Stimulated activated naive B cell treated with anti-CD40 and anti-IgM and Interleukin-4, amounts not matched to agents 10 μg/mL and 1 μg/mL and 100 μg/mL, for 72 hours (primary cell): Measurements from ENCODE around the gene DOCK7.
"Not testable (repeated sequence)": the region's sequence is repeated elsewhere in the genome, so short reads cannot be mapped to it uniquely, and the experiment has no call there.

ENCODE experiments used
- ATAC-seq, 2 donors: fragments of 150-1000 bp; cut with Tn5 transposase; replicated peaks; 2 replicates each; pipeline ENCODE4 v1.10.0; 2021; ENCODE audit warnings: moderate library complexity in 1 of 2
- DNase-seq: peaks from one replicate; pipeline ENCODE4 v3.0.0; 2021
- H3K27ac Mint-ChIP-seq: one replicate; pipeline ENCODE4 v1.8.0; 2022; ENCODE audit warnings: mild to moderate bottlenecking, mixed read lengths
- H3K27me3 Mint-ChIP-seq, 2 donors: one replicate each; pipeline ENCODE4 v1.8.0; 2022; ENCODE audit warnings: mixed read lengths in 2 of 2
- H3K36me3 Mint-ChIP-seq, 2 donors: one replicate each; pipeline ENCODE4 v1.8.0; 2022; ENCODE audit warnings: mixed read lengths in 2 of 2, mild to moderate bottlenecking in 1 of 2
- H3K4me1 Mint-ChIP-seq, 2 donors: one replicate each; pipeline ENCODE4 v1.8.0; 2022; ENCODE audit warnings: mixed read lengths in 2 of 2, mild to moderate bottlenecking in 1 of 2
- H3K4me3 Mint-ChIP-seq, 2 donors: one replicate each; pipeline ENCODE4 v1.8.0; 2022; ENCODE audit warnings: mild to moderate bottlenecking in 2 of 2, mixed read lengths in 2 of 2, moderate library complexity in 1 of 2
- H3K9me3 Mint-ChIP-seq, 2 donors: one replicate each; pipeline ENCODE4 v1.8.0; 2022; ENCODE audit warnings: mixed read lengths in 2 of 2, mild to moderate bottlenecking in 1 of 2

The DOCK7 gene

DNA sequence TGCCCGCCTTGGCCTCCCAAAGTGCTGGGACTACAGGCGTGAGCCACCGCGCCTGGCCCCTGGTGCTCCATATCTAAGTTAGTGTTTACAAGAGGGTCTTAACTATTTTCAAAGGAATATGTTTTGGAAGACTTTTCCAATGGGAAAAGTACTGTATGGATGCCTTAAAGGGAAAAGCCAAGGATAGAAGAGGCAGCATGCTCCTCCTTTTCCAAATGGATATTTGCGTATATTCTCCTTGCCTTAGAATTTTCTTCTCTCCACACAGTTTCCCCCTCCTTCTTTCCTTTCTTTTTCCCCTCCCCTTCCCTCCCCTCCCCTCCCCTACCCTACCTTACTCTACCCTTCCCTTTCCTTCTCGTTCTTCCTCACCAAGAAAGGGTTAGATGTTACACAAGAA, 29.3 kb upstream of the DOCK7 start:
- ATAC-seq = no peak

DNA sequence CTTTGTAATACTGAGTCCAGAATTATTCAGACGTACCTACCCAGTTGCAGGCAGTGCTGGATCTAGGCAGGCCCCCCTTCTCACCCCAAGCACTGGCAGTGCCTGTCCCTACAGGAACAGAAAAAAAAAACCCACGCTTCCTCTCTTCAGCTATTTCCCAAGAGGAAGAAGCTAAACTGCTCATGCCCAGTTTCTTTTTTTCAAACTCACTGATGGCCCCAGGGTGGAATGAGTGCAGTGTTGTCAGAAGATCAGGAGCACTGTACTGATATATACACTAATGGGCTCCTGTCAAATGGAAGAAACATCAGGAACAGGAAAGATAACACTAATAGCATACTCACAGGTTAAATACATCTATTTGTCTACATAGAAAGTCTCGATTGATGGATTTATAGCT, 28.2 kb upstream of the DOCK7 start:
- DNase-seq = no peak
- H3K27me3 Mint-ChIP-seq = peaks cover 0 to 6% of the 10 kb centered on the region in 2 donors
- no peaks in the 10 kb centered on the region for H3K9me3 Mint-ChIP-seq
- ATAC-seq = no peak
- H3K4me1 Mint-ChIP-seq = no peaks in the 10 kb centered on the region
- no peak overlapping the region for H3K4me3 Mint-ChIP-seq
- no peaks in the 10 kb centered on the region for H3K36me3 Mint-ChIP-seq
- no peak overlapping the region for H3K27ac Mint-ChIP-seq

More for the DNA sequence above, 29.3 kb upstream of the DOCK7 start:
- H3K27me3 Mint-ChIP-seq = peaks cover 0 to 6% of the 10 kb centered on the region in 2 donors
- H3K36me3 Mint-ChIP-seq = no peaks in the 10 kb centered on the region
- H3K9me3 Mint-ChIP-seq = no peaks in the 10 kb centered on the region
- H3K4me1 Mint-ChIP-seq = peaks cover 0 to 3% of the 10 kb centered on the region in 2 donors
- H3K4me3 Mint-ChIP-seq = no peak overlapping the region
- H3K27ac Mint-ChIP-seq = no peak overlapping the region
- no peak for DNase-seq

DNA sequence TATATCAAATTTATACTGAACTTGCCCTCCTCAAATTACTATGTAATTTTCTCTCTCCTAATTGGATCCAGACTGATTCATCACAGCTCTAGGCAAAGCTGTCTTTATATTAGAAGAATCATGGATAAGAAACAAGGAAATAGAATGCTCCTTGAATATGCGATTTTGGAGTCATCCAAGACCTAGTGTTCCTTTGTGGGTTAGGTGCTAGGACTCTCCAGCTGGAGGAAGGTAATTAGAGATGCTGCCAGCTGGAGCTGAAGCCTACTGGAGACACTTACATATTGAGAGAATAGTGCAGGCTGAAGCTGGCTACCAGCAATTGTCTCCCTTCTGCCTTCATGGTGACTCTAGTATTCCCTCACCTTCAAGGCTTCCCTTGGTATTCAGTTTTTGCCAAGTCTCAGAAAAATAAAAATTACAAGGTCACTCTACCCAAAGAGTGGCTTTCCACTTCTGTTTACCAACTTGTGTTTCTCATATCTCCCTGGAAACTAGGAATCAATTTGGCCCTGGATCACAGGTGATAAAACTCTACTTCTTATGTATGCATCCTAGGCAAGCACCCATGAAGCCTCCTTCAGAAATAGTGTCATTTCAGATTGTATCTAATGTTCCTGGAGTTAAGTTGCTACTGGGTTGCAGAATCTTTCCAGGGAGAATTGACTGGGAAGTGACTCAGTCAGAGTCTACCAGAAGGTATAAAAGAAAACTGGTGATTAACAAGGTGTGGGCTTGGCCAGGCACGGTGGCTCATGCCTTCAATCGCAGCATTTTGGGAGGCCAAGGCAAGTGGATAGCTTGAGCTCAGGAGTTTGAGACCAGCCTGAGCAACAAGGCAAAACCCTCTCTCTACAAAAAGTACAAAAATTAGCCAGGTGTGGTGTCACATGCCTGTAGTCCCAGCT, 24.4 kb upstream of the DOCK7 start:
- Mint-ChIP-seq H3K4me3 (no peak overlapping the region), H3K27me3 (no peaks in the 10 kb centered on the region), H3K36me3 (no peaks in the 10 kb centered on the region), H3K4me1 (no peaks in the 10 kb centered on the region), H3K9me3 (peaks cover 0 to 1% of the 10 kb centered on the region in 2 donors), H3K27ac (no peak overlapping the region)
- DNase-seq = no peak
- ATAC-seq = no peak

DNA sequence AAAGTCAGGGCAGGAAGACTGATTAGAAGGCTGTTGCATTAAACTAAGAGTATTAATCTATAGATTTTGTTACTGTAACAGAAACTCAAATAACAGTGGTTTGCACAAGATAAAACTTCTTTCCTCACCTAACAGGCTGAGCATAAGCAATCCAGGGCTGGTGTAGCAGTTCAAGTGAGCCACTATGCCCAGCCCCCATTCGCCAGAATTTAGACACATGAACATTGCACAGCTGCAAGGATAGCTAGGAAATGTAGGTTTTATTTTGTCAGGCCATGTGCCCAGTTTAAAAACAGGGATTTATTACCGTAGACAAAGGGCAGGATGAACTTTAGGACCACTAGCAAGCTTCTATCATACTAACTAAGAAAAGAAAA, 19.5 kb upstream of the DOCK7 start:
- no peaks in the 10 kb centered on the region for H3K4me1 Mint-ChIP-seq
- no peaks in the 10 kb centered on the region for H3K27me3 Mint-ChIP-seq
- peaks cover 0 to 5% of the 10 kb centered on the region in 2 donors for H3K9me3 Mint-ChIP-seq
- no peak for ATAC-seq
- H3K36me3 Mint-ChIP-seq = peaks cover 0 to 5% of the 10 kb centered on the region in 2 donors
- DNase-seq = no peak
- no peak overlapping the region for H3K4me3 Mint-ChIP-seq
- H3K27ac Mint-ChIP-seq = no peak overlapping the region

DNA sequence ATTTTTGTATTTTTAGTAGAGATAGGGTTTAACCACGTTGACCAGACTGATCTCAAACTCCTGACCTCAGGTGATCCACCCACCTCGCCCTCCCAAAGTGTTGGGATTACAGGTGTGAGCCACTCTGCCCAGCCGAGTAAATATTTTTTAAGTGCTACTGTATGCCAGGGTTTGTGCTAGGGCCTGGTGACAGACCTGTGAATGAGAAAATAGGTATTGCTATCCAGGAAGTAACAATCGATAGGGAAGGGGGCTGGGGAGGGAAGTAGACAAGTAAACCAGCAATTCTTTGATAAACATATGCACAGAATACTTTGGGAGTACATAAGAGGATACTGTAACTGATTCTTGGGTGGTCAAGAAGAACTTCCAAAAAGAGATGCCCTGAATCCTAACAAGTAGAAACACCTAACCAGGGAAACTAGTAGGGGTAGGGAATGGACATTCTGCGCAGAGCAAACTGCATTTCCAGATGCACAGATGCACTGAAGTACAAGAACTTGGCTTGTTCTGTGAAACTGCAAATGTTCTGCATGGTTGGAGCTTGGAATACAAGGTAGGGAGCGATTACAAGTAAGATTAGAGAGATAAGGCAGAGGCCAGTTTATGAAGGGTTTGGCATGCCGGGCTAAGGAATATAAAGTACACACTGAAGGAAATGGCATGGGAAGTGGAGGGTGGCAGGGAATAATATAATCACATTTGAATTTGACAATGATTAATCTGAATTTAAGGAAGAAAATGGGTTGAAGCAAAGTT, 19.0 kb upstream of the DOCK7 start:
- no peaks in the 10 kb centered on the region for H3K4me1 Mint-ChIP-seq
- peaks cover 0 to 5% of the 10 kb centered on the region in 2 donors for H3K36me3 Mint-ChIP-seq
- H3K27me3 Mint-ChIP-seq = no peaks in the 10 kb centered on the region
- DNase-seq = no peak
- H3K27ac Mint-ChIP-seq = no peak overlapping the region
- no peak overlapping the region for H3K4me3 Mint-ChIP-seq
- H3K9me3 Mint-ChIP-seq = peaks cover 0 to 5% of the 10 kb centered on the region in 2 donors
- ATAC-seq = no peak

DNA sequence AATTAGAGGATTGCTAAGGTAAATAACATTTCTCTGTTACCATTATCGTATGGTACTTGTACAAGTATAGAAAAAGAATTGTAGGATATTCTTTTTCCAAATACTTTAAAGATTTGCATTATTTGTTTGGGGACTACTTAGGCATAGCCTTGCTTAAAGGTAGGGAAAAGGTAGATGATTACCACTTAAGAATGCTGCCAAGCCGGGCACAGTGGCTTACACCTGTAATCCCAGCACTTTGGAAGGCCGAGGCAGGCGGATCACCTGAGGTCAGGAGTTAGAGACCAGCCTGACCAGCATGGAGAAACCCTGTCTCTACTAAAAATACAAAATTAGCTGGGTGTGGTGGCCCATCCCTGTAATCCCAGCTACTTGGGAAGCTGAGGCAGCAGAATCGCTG, 10.0 kb upstream of the DOCK7 start:
- H3K27ac Mint-ChIP-seq, H3K27me3 Mint-ChIP-seq, ATAC-seq, H3K4me3 Mint-ChIP-seq, DNase-seq, H3K4me1 Mint-ChIP-seq, H3K9me3 Mint-ChIP-seq, H3K36me3 Mint-ChIP-seq: not testable (repeated sequence)

DNA sequence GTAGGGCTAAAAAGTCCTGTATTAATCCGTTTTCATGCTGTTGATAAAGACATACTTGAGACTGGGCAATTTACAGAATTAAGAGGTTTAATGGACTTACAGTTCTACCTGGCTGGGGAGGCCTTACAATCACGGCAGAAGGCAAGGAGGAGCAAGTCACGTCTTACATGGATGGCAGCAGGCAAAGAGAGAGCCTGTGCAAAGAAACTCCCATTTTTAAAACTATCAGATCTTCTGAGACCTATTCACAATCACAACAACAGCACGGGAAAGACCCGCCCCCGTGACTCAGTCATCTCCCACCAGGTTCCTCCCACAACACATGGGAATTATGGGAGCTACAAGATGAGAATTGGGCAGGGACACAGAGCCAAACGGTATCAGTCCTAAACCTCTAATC, 6.3 kb upstream of the DOCK7 start:
- ATAC-seq, DNase-seq, H3K4me3 Mint-ChIP-seq, H3K27ac Mint-ChIP-seq, H3K9me3 Mint-ChIP-seq, H3K36me3 Mint-ChIP-seq, H3K27me3 Mint-ChIP-seq: not testable (repeated sequence)
- H3K4me1 Mint-ChIP-seq = peaks cover 4 to 12% of the 10 kb centered on the region in 2 donors

DNA sequence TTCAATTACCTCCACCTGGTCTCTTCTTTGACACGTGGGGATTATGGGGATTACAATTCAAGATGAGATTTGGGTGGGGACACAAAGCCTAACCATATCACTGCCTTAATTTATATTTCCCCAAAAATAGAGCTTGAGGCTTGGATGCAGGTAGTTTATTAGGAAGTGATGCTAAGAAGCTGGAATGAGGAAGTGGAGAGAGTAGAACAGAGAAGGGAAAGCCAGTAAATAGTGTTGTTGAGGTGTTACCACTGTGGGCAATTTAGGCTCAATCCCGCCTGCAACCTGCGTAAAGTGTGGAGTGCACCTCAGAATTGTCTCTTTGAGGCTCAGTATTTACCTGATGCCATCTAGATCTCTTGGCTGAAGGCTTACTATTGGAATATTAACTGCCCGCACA, 4.9 kb upstream of the DOCK7 start:
- Mint-ChIP-seq H3K27me3 (no peaks in the 10 kb centered on the region), H3K4me3 (no peak overlapping the region), H3K9me3 (no peaks in the 10 kb centered on the region), H3K36me3 (peaks cover 0 to 1% of the 10 kb centered on the region in 2 donors), H3K4me1 (peaks cover 4 to 13% of the 10 kb centered on the region in 2 donors), H3K27ac (no peak overlapping the region)
- no peak for ATAC-seq
- DNase-seq = no peak

DNA sequence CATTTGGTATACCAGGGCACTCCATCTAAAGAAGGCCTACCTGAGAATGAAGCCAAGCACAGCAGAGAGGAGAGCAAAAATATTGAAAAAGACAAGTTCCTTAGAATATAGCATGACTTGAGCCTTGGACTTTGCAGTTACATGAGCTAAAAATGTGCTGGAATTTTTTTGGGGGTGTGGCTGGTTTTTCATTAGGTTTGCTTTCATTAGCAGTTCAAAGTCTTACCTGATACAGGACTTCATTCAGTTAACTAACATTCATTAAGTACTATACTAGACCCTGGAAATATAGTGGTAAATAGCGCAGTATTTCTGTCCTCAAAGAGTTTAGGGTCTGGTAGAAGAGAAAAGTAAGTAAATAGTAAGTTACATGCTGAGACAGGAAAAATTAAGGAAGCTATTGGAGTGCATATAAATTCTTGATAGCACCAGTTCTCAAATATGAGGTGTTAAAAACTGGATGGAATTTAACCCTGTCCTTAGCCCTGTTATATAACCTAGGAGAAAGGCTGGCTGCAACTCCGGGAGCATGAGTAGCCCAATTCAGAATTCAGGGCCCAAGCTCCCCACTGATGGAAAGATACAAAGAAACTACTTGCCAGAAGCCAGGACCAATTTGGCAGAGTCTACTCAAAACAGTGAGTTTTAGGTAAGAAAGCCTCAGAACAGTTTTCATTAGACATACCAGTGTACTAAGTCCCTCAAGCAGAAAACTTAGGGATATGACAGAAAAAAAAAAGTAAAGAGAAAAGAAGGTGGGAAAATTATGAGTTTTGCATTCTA, 3.1 kb upstream of the DOCK7 start:
- Mint-ChIP-seq H3K9me3 (no peaks in the 10 kb centered on the region), H3K4me3 (no peak overlapping the region), H3K36me3 (peaks cover 0 to 1% of the 10 kb centered on the region in 2 donors), H3K4me1 (peaks cover 7 to 18% of the 10 kb centered on the region in 2 donors), H3K27me3 (no peaks in the 10 kb centered on the region), H3K27ac (no peak overlapping the region)
- DNase-seq (no peak), ATAC-seq (no peak)

DNA sequence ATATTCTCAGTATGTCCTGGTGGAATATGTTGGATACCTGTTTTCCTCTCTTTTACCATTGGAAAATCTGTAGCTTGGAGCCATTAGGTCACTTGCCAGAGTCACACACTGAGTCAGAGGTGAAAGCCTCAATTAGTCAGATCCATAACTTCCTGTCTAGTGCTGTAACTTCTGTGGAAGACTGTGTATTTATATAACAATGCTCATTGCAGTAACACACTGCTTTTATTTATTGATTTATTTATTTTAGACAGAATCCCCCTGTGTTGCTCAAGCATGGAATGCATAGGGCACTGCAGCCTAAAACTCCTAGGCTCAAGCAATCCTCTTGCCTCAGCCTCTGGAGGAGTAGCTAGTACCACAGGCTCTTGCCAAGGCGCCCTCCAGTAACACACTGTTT, 1.3 kb upstream of the DOCK7 start:
- H3K27ac Mint-ChIP-seq = no peak overlapping the region
- no peaks in the 10 kb centered on the region for H3K27me3 Mint-ChIP-seq
- H3K36me3 Mint-ChIP-seq = peaks cover 0 to 1% of the 10 kb centered on the region in 2 donors
- no peak overlapping the region for H3K4me3 Mint-ChIP-seq
- DNase-seq (no peak), ATAC-seq (no peak)
- H3K4me1 Mint-ChIP-seq = peaks cover 12 to 24% of the 10 kb centered on the region in 2 donors
- no peaks in the 10 kb centered on the region for H3K9me3 Mint-ChIP-seq

DNA sequence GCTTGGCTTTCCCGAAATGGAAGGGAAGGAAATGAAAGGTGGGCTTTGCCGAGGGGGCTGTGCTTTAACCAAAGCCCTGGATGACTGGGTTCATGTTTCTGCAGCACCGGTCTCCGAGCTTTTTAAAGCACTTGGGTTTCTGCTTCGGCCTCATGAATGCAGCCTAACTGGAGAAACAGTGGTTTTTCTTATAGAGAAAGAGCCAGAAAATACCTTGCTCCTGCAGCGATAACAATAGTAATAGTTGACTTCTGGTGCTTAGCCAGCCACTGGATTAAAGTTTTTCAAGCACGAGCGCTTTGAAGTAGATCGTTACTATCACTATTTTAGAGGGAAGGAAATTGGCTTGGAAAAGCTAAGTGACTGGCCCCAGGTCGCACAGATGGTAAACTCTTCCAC, 500 bp upstream of the DOCK7 start:
- ATAC-seq (peak; percentile 3), DNase-seq (no peak)
- Mint-ChIP-seq H3K36me3 (peaks cover 0 to 2% of the 10 kb centered on the region in 2 donors), H3K27ac (peak overlapping the region; percentile 91), H3K4me3 (peak overlapping the region; percentile 91 to 92), H3K27me3 (no peaks in the 10 kb centered on the region), H3K9me3 (no peaks in the 10 kb centered on the region), H3K4me1 (peaks cover 12 to 24% of the 10 kb centered on the region in 2 donors)

DNA sequence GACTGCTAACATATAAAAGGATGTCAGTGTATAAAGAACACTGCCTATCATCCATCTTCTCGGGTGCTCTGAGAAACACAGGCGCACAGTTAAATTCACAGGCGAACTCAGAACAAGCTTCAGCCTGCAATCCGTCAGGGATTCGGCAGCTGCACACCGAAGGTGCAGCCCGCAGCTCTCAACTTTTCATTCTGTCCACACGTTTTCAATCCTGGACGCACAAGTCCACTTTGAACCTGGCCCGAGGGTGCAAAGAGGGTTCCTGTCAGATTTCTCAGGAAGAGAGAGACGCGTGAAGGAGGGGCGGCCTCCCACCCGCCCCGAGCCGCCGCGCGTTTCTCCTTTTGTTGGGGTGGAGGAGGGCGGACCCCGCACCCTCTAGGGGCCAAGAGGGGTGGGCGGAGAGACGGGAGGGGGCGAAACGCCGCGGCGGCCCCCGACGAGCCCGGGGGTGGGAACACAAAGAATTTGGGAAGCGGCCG, 724 bp downstream of the DOCK7 start:
- H3K27ac Mint-ChIP-seq = peak overlapping the region; percentile 91
- peak; percentile 56 to 60 for ATAC-seq
- DNase-seq = peak; percentile 23
- H3K36me3 Mint-ChIP-seq = peaks cover 0 to 1% of the 10 kb centered on the region in 2 donors
- H3K4me1 Mint-ChIP-seq = peaks cover 12 to 16% of the 10 kb centered on the region in 2 donors
- H3K9me3 Mint-ChIP-seq = no peaks in the 10 kb centered on the region
- no peaks in the 10 kb centered on the region for H3K27me3 Mint-ChIP-seq
- peak overlapping the region; percentile 91 to 92 for H3K4me3 Mint-ChIP-seq

DNA sequence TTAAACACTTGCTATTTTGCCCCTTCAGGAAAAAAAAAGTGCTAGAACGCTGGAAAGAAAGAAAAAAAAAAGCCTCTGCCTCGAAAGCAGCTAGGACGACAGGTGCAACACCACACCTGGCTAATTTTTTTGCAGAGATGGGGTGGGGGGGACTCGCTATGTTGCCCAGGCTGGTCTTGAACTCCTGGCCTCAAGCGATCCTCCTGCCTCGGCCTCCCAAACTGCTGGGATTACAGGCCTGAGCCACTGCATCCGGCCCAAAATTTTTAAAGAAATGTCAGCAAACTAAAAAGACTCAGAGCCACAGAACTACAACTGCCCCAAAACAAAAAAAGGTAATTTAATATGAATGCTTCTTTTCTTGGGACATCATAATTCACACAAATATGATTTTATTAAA, 1.4 kb downstream of the DOCK7 start:
- ATAC-seq (no peak), DNase-seq (no peak)
- Mint-ChIP-seq H3K36me3 (peaks cover 0 to 1% of the 10 kb centered on the region in 2 donors), H3K9me3 (no peaks in the 10 kb centered on the region), H3K27me3 (no peaks in the 10 kb centered on the region), H3K27ac (no peak overlapping the region), H3K4me1 (peaks cover 12 to 16% of the 10 kb centered on the region in 2 donors), H3K4me3 (no peak overlapping the region)

DNA sequence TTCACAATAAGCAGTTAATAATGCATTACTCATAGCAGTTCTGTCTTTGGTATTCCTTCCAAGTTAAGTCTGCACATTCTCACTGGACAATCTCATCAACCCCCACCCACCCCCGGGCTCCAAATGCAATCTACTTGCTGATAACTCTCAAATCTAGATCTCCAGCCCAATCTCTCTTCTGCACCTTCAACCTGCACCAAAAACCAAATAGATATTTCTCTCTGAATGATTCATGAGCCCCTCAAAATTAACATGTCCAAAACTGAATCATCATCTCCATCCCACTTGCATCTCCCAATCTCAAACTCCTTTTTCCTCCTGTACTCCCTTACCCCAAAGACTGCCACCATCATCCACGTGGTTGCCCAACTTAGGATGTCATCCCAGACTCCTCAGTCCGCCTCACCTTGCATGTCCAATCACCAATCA, 2.7 kb downstream of the DOCK7 start:
- no peaks in the 10 kb centered on the region for H3K27me3 Mint-ChIP-seq
- H3K9me3 Mint-ChIP-seq = no peaks in the 10 kb centered on the region
- no peak for DNase-seq
- no peak overlapping the region for H3K27ac Mint-ChIP-seq
- ATAC-seq = no peak
- H3K4me1 Mint-ChIP-seq = peaks cover 10 to 16% of the 10 kb centered on the region in 2 donors
- peaks cover 0 to 1% of the 10 kb centered on the region in 2 donors for H3K36me3 Mint-ChIP-seq
- H3K4me3 Mint-ChIP-seq = no peak overlapping the region
